B cell (primary cell): Measurements from ENCODE around the gene SLC29A3.
"Not testable (repeated sequence)": the region's sequence is repeated elsewhere in the genome, so short reads cannot be mapped to it uniquely, and the experiment has no call there.

ENCODE experiments used
- CTCF ChIP-seq: fragments of 200-600 bp; IDR thresholded peaks from one replicate; pipeline ENCODE4 v1.8.0; 2022; ENCODE audit warnings: antibody characterized with exemption, mild to moderate bottlenecking
- EZH2 ChIP-seq: IDR thresholded peaks from 2 replicates; pipeline ENCODE4 v1.6.1; 2012; ENCODE audit warnings: borderline replicate concordance, low read depth, mild to moderate bottlenecking, moderate library complexity, low read length; ENCODE audit not compliant: insufficient read depth, poor library complexity, severe bottlenecking

GRCh38 chr10:71296811-71297210 lies 22.2 kb upstream of the SLC29A3 start:
- TF ChIP-seq CTCF, EZH2: not testable (repeated sequence)
